HCT116 (cell line): Measurements from ENCODE around the gene TDRD3. TPM values are rescaled to one million over a fixed set of nuclear protein-coding genes. Genes with fewer than 3 reads are reported as not detected.

Source experiments
- ATAC-seq: fragments of 200-7000 bp; cut with Tn5 transposase; 2 replicates; pipeline ENCODE4 v1.9.1; 2020; ENCODE audit warnings: mild to moderate bottlenecking, moderate library complexity
- BruUV-seq: library from RNA; stranded (reverse); fragments of 400-500 nt; replicated peaks from 2 replicates; lab custom pipeline; 2021; lab: Mats Ljungman, UMichigan
- CTCF ChIA-PET: fragments of 300-600 bp; sonication (Branson Sonifier 250); formaldehyde crosslinking; loops from one replicate; lab custom pipeline; 2021; ENCODE audit warnings: antibody characterized with exemption; lab: Charles Lee
- POLR2A ChIA-PET: fragments of 300-600, 350-600 bp; sonication (Branson Sonifier 250); formaldehyde crosslinking; loops from one replicate; lab custom pipeline; 2021; ENCODE audit warnings: antibody characterized with exemption; lab: Charles Lee
- RAD21 ChIA-PET, 2 experiments: fragments of 300-600 bp; sonication (Branson Sonifier 250); formaldehyde crosslinking; loops; one replicate each; lab custom pipeline; 2023; ENCODE audit warnings: low total read pairs in 2 of 2; ENCODE audit not compliant: uncharacterized antibody in 2 of 2, unreplicated experiment in 2 of 2, low non-redundant PET in 1 of 2; lab: Charles Lee
- DNase-seq: peaks from one replicate; pipeline ENCODE4 v3.0.0-alpha.2; 2010; ENCODE audit warnings: low read depth, low spot score
- H2AFZ ChIP-seq: fragments of 200-600 bp; shearing (Covaris generic), sonication (generic); 2 replicates; pipeline ENCODE4 v1.6.1; 2017; ENCODE audit warnings: low read depth, mixed run types, mixed read lengths, antibody characterized with exemption, low read length; ENCODE audit not compliant: poor library complexity, severe bottlenecking
- H3K27ac ChIP-seq: 2 replicates; pipeline ENCODE4 v1.5.1; 2012; ENCODE audit warnings: low read depth, low read length
- H3K27me3 ChIP-seq: fragments of 200-600 bp; sonication (generic); 2 replicates; pipeline ENCODE4 v1.6.1; 2016; ENCODE audit warnings: mixed run types, low read length, mixed read lengths; ENCODE audit not compliant: insufficient read depth
- H3K36me3 ChIP-seq, 2 experiments: fragments of 200-500 bp in 1 of 2; fragments of 200-600 bp in 1 of 2; sonication (Bioruptor generic) in 1 of 2; sonication (generic) in 1 of 2; 2 replicates each; pipeline versions ENCODE4 v1.5.1 to v1.6.1; 2014 to 2016; ENCODE audit warnings: low read length in 2 of 2, inconsistent platforms in 1 of 2, mixed read lengths in 1 of 2, mixed run types in 1 of 2; ENCODE audit not compliant: insufficient read depth in 2 of 2, control insufficient read depth in 1 of 2
- H3K4me1 ChIP-seq, 2 experiments: fragments of 200-600 bp in 1 of 2; sonication (generic) in 1 of 2; 2 replicates each; pipeline versions ENCODE4 v1.5.1 to v1.6.1; 2012 to 2017; ENCODE audit warnings: low read length in 2 of 2, inconsistent platforms in 1 of 2, mild to moderate bottlenecking in 1 of 2, mixed read lengths in 1 of 2, mixed run types in 1 of 2, moderate library complexity in 1 of 2; ENCODE audit not compliant: insufficient read depth in 2 of 2, control insufficient read depth in 1 of 2
- H3K4me2 ChIP-seq: fragments of 200-600 bp; sonication (generic); 2 replicates; pipeline ENCODE4 v1.6.1; 2017; ENCODE audit warnings: mixed run types, low read length, mixed read lengths
- H3K4me3 ChIP-seq, 2 experiments: fragments of 200-600 bp in 1 of 2; sonication (generic) in 1 of 2; replicated peaks in 1 of 2; 2 replicates each; pipeline ENCODE4 v1.5.1; 2011 to 2016; ENCODE audit warnings: low read length in 2 of 2, control low read depth in 1 of 2, low read depth in 1 of 2, mild to moderate bottlenecking in 1 of 2, mixed read lengths in 1 of 2, mixed run types in 1 of 2
- H3K79me2 ChIP-seq: fragments of 200-600 bp; sonication (generic); 2 replicates; pipeline ENCODE4 v1.6.1; 2017; ENCODE audit warnings: mild to moderate bottlenecking, mixed run types, low read length, moderate library complexity, mixed read lengths; ENCODE audit not compliant: insufficient read depth
- H3K9ac ChIP-seq: fragments of 200-600 bp; sonication (generic); 2 replicates; pipeline ENCODE4 v1.6.1; 2016; ENCODE audit warnings: low read length, mixed read lengths
- H3K9me2 ChIP-seq: fragments of 200-600 bp; sonication (generic), shearing (Covaris generic); 2 replicates; pipeline ENCODE4 v1.6.1; 2017; ENCODE audit warnings: mixed run types, mild to moderate bottlenecking, moderate library complexity; ENCODE audit not compliant: insufficient read depth
- H3K9me3 ChIP-seq, 2 experiments: fragments of 200-500 bp in 1 of 2; fragments of 200-600 bp in 1 of 2; sonication (Bioruptor generic) in 1 of 2; sonication (generic) in 1 of 2; 2 replicates each; pipeline ENCODE4 v1.6.1; 2014 to 2017; ENCODE audit warnings: low read length in 2 of 2, mixed read lengths in 2 of 2, inconsistent platforms in 1 of 2, low read depth in 1 of 2, mild to moderate bottlenecking in 1 of 2, mixed run types in 1 of 2, moderate library complexity in 1 of 2; ENCODE audit not compliant: control insufficient read depth in 1 of 2, insufficient read depth in 1 of 2
- H4K20me1 ChIP-seq: fragments of 200-600 bp; sonication (generic), shearing (Covaris generic); 2 replicates; pipeline ENCODE4 v1.6.1; 2017; ENCODE audit warnings: mixed run types, mild to moderate bottlenecking, moderate library complexity; ENCODE audit not compliant: insufficient read depth
- CBX3 ChIP-seq: IDR thresholded peaks from 2 replicates; pipeline ENCODE4 v1.6.1; 2012; ENCODE audit warnings: low read depth
- EZH2 ChIP-seq: fragments of 200-600 bp; sonication (generic); IDR thresholded peaks from 2 replicates; pipeline ENCODE4 v1.6.1; 2017; ENCODE audit warnings: antibody characterized with exemption, mixed run types
- JUND ChIP-seq: IDR thresholded peaks from 2 replicates; pipeline ENCODE4 v1.6.1; 2012
- POLR2AphosphoS5 ChIP-seq: IDR thresholded peaks from 2 replicates; pipeline ENCODE4 v1.6.1; 2011; ENCODE audit warnings: mild to moderate bottlenecking, low read depth, low read length, moderate library complexity
- RAD21 ChIP-seq: IDR thresholded peaks from 2 replicates; pipeline ENCODE4 v1.6.1; 2012; ENCODE audit warnings: low read depth, mild to moderate bottlenecking
- REST ChIP-seq: IDR thresholded peaks from 2 replicates; pipeline ENCODE4 v1.6.1; 2012; ENCODE audit warnings: low read depth
- SIN3A ChIP-seq: IDR thresholded peaks from 2 replicates; pipeline ENCODE4 v1.6.1; 2012; ENCODE audit warnings: low read depth
- SP1 ChIP-seq: IDR thresholded peaks from 2 replicates; pipeline ENCODE4 v1.6.1; 2012; ENCODE audit warnings: low read depth
- intact Hi-C: fragments of 100-400 bp; cut with micrococcal nuclease; formaldehyde crosslinking; loops from 2 replicates; pipeline ENCODE4 v1.10.0; 2022
- total RNA-seq: library from RNA; stranded (reverse); gene quantifications from one replicate; pipeline ENCODE4 v1.2.1, GENCODE V29; 2021; ENCODE audit not compliant: unreplicated experiment
- TF ChIP-seq, protein P1 (sequence below): IDR thresholded peaks from 2 replicates; pipeline ENCODE4 v1.6.1; 2012
- TF ChIP-seq, protein P2 (sequence below), 3 experiments: fragments of 200-600 bp in 1 of 3; sonication (generic) in 1 of 3; IDR thresholded peaks in 2 of 3; conservative IDR thresholded peaks in 1 of 3; 2 replicates each; pipeline ENCODE4 v1.5.1; 2012 to 2017; ENCODE audit warnings: low read depth in 2 of 3, low read length in 2 of 3, antibody characterized with exemption in 1 of 3, borderline replicate concordance in 1 of 3, control low read depth in 1 of 3, mild to moderate bottlenecking in 1 of 3, mixed read lengths in 1 of 3, mixed run types in 1 of 3, moderate library complexity in 1 of 3; ENCODE audit not compliant: insufficient read depth in 1 of 3

Gene TDRD3
- total RNA-seq, 1 experiment from 2014 or later = 16.9 TPM

- Histone ChIP-seq H2AFZ (no peak overlapping the region), H3K4me3 (no peak overlapping the region), H3K9me2 (no peaks in the 10 kb centered on the region), H3K9me3 (no peaks in the 10 kb centered on the region), H3K27me3 (no peaks in the 10 kb centered on the region), H3K36me3 (no peaks in the 10 kb centered on the region), H3K27ac (no peak overlapping the region), H3K4me2 (no peak overlapping the region), H3K79me2 (no peaks in the 10 kb centered on the region)
- no TSS peak for BruUV-seq
- ChIA-PET CTCF (interaction anchor here (2.3 kb wide), 1 partner anchor 8 kb away, joined by 8 read pairs; no protein-coding TSS in a partner anchor), POLR2A (no interaction called here)
- ATAC-seq = no peak
- intact Hi-C loops = no loop called here
- no peak for TF ChIP-seq SIN3A
- TF ChIP-seq, protein P1, sequence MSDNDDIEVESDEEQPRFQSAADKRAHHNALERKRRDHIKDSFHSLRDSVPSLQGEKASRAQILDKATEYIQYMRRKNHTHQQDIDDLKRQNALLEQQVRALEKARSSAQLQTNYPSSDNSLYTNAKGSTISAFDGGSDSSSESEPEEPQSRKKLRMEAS = no peak
- no peak for TF ChIP-seq JUND
- TF ChIP-seq REST = no peak
- TF ChIP-seq, protein P2, sequence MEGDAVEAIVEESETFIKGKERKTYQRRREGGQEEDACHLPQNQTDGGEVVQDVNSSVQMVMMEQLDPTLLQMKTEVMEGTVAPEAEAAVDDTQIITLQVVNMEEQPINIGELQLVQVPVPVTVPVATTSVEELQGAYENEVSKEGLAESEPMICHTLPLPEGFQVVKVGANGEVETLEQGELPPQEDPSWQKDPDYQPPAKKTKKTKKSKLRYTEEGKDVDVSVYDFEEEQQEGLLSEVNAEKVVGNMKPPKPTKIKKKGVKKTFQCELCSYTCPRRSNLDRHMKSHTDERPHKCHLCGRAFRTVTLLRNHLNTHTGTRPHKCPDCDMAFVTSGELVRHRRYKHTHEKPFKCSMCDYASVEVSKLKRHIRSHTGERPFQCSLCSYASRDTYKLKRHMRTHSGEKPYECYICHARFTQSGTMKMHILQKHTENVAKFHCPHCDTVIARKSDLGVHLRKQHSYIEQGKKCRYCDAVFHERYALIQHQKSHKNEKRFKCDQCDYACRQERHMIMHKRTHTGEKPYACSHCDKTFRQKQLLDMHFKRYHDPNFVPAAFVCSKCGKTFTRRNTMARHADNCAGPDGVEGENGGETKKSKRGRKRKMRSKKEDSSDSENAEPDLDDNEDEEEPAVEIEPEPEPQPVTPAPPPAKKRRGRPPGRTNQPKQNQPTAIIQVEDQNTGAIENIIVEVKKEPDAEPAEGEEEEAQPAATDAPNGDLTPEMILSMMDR (IDR thresholded peaks at IDR 0.05 in 2 of 3, conservative IDR thresholded peaks at IDR 0.05 in 1 of 3; ENCODE audit: borderline replicate concordance in 1 of 3, insufficient read depth in 1 of 3, low read depth in 2 of 3, low read length in 2 of 3) = no peak
- no peak for TF ChIP-seq EZH2
- no peak for TF ChIP-seq POLR2AphosphoS5
- TF ChIP-seq RAD21 = no peak
- no peak for TF ChIP-seq SP1
- TF ChIP-seq CBX3 = no peak
- TF ChIP-seq, all 23 proteins: peak for 0
- Histone ChIP-seq H4K20me1 (no peaks in the 10 kb centered on the region; the same call in 1 of the 2 replicates), H3K4me1 (no peaks in the 10 kb centered on the region), H3K9ac (no peak overlapping the region)
- no peak for DNase-seq
- RAD21 ChIA-PET = no interaction called here
Observed at GRCh38 chr13:60482012-60482411, 85.0 kb downstream of the TDRD3 start.
